Endothelial cell of umbilical vein (primary cell): ENCODE data around the gene HLA-DOA.

ENCODE experiments used
- CTCF ChIP-seq, 2 donors: IDR thresholded peaks; 1 replicate in 1 of 2; 2 replicates in 1 of 2; pipeline ENCODE4 v1.5.1; 2011; ENCODE audit warnings: low read length in 2 of 2, mild to moderate bottlenecking in 2 of 2, moderate library complexity in 2 of 2, control low read depth in 1 of 2, inconsistent platforms in 1 of 2, low read depth in 1 of 2; ENCODE audit not compliant: insufficient read depth in 1 of 2; ENCODE audit errors: extremely low read depth in 1 of 2
- EZH2 ChIP-seq: IDR thresholded peaks from 2 replicates; pipeline ENCODE4 v1.6.1; 2012; ENCODE audit warnings: borderline replicate concordance, low read depth, mild to moderate bottlenecking, moderate library complexity, low read length, inconsistent platforms; ENCODE audit not compliant: severe bottlenecking
- GATA2 ChIP-seq: IDR thresholded peaks from 2 replicates; pipeline ENCODE4 v1.7.0; 2011; ENCODE audit warnings: low read depth, mild to moderate bottlenecking, moderate library complexity, mixed read lengths, low read length; ENCODE audit not compliant: insufficient read length, insufficient read depth
- JUN ChIP-seq: IDR thresholded peaks from 2 replicates; pipeline ENCODE4 v1.6.1; 2011; ENCODE audit warnings: borderline replicate concordance, low read depth; ENCODE audit not compliant: insufficient read length, insufficient read depth
- MAX ChIP-seq: IDR thresholded peaks from 2 replicates; pipeline ENCODE4 v1.6.1; 2011; ENCODE audit not compliant: insufficient read depth, insufficient read length
- MYC ChIP-seq: IDR thresholded peaks from one replicate; pipeline ENCODE4 v1.6.1; 2011; ENCODE audit warnings: mild to moderate bottlenecking, low read depth, low read length
- POLR2A ChIP-seq: IDR thresholded peaks from 2 replicates; pipeline ENCODE4 v1.6.1; 2012; ENCODE audit warnings: low read depth, mild to moderate bottlenecking, control low read depth, low read length
- POLR2AphosphoS5 ChIP-seq: IDR thresholded peaks from 2 replicates; pipeline ENCODE4 v1.6.1; 2012; ENCODE audit warnings: low read depth, mild to moderate bottlenecking, control low read depth, low read length, moderate library complexity; ENCODE audit not compliant: insufficient read depth

GRCh38 chr6:32982702-32983492 lies 26.5 kb downstream of the HLA-DOA start:
- TF ChIP-seq POLR2A = peak; percentile 82
- TF ChIP-seq POLR2AphosphoS5 = peak; percentile 13
- TF ChIP-seq CTCF (IDR thresholded peaks at IDR 0.05; ENCODE audit: extremely low read depth in 1 of 2, insufficient read depth in 1 of 2, low read depth in 1 of 2, low read length in 2 of 2) = no peak
- no peak for TF ChIP-seq EZH2
- TF ChIP-seq MAX = no peak
- TF ChIP-seq GATA2 = no peak
- TF ChIP-seq JUN = no peak
- no peak for TF ChIP-seq MYC
